ENCODE data around the gene ADAM15. TPM values are rescaled to one million over a fixed set of nuclear protein-coding genes. Genes with fewer than 3 reads are reported as not detected.

Gene ADAM15
- total RNA-seq, 4 donors from 2014 or later: 30.3 to 42.8 (median 36.9) TPM

- intact Hi-C loops (cut with DNase I; ENCODE audit: low total_unique reads): no loop called here
Observed at GRCh38 chr1:155019377-155020245, 31.5 kb upstream of the ADAM15 start.

GRCh38 chr1:155022136-155022926 lies 28.8 kb upstream of the ADAM15 start:
- in situ Hi-C loops (cut with MboI; ENCODE audit: low sequenced_read_pairs in 4 of 4): no loop called here
- H3K36me3 ChIP-seq: no peaks in the 10 kb centered on the region
- no peaks in the 10 kb centered on the region for H3K9me3 ChIP-seq
- intact Hi-C loops (cut with DNase I; ENCODE audit: low total_unique reads): no loop called here
- no peak overlapping the region for H3K4me3 ChIP-seq
- H3K27me3 ChIP-seq: no peaks in the 10 kb centered on the region
- no peak for DNase-seq
- peaks cover 6 to 10% of the 10 kb centered on the region in 2 donors for H3K4me1 ChIP-seq
- TF ChIP-seq POLR2A (IDR thresholded peaks at IDR 0.05): no peak
- no peak for TF ChIP-seq CTCF (IDR thresholded peaks at IDR 0.05 in 4 of 5, conservative IDR thresholded peaks at IDR 0.05 in 1 of 5)
- no peak for ATAC-seq
- no peak overlapping the region for H3K27ac ChIP-seq

More at GRCh38 chr1:155019377-155020245, 31.5 kb upstream of the ADAM15 start:
- H3K27ac ChIP-seq: no peak overlapping the region
- no peak overlapping the region for H3K4me3 ChIP-seq
- in situ Hi-C loops (cut with MboI; ENCODE audit: low sequenced_read_pairs in 4 of 4): loop anchor here in 2 of 4 donors (10.0 kb wide), 1 partner anchor 55 kb away; the partner anchor contains the start of gene PYGO2 (in 2 of the 2)
- H3K36me3 ChIP-seq: peaks cover 0 to 10% of the 10 kb centered on the region in 2 donors
- H3K9me3 ChIP-seq: no peaks in the 10 kb centered on the region
- TF ChIP-seq POLR2A (IDR thresholded peaks at IDR 0.05) (no peak), CTCF (IDR thresholded peaks at IDR 0.05 in 4 of 5, conservative IDR thresholded peaks at IDR 0.05 in 1 of 5) (no peak)
- H3K4me1 ChIP-seq: peaks cover 13 to 20% of the 10 kb centered on the region in 2 donors
- no peaks in the 10 kb centered on the region for H3K27me3 ChIP-seq
- DNase-seq (no peak), ATAC-seq (no peak)

- Histone ChIP-seq H3K36me3 (no peaks in the 10 kb centered on the region), H3K4me3 (no peak overlapping the region), H3K27ac (no peak overlapping the region), H3K4me1 (peaks cover 2 to 7% of the 10 kb centered on the region in 2 donors), H3K27me3 (no peaks in the 10 kb centered on the region), H3K9me3 (no peaks in the 10 kb centered on the region)
- intact Hi-C loops (cut with DNase I; ENCODE audit: low total_unique reads): no loop called here
- in situ Hi-C loops (cut with MboI; ENCODE audit: low sequenced_read_pairs in 4 of 4): no loop called here
- DNase-seq (no peak), ATAC-seq (no peak)
- TF ChIP-seq POLR2A (IDR thresholded peaks at IDR 0.05) (no peak), CTCF (IDR thresholded peaks at IDR 0.05 in 4 of 5, conservative IDR thresholded peaks at IDR 0.05 in 1 of 5) (no peak)
Observed at GRCh38 chr1:155022927-155023236, 28.2 kb upstream of the ADAM15 start.

- H3K4me1 ChIP-seq: no peaks in the 10 kb centered on the region
- in situ Hi-C loops (cut with MboI; ENCODE audit: low sequenced_read_pairs in 4 of 4): no loop called here
- no peak for ATAC-seq
Observed at GRCh38 chr1:155023627-155024026, 27.5 kb upstream of the ADAM15 start.

More at GRCh38 chr1:155023627-155024026, 27.5 kb upstream of the ADAM15 start:
- no peak overlapping the region for H3K4me3 ChIP-seq
- no peak overlapping the region for H3K27ac ChIP-seq
- H3K27me3 ChIP-seq: no peaks in the 10 kb centered on the region
- intact Hi-C loops (cut with DNase I; ENCODE audit: low total_unique reads): no loop called here
- no peak for DNase-seq
- no peaks in the 10 kb centered on the region for H3K9me3 ChIP-seq
- no peak for TF ChIP-seq CTCF (IDR thresholded peaks at IDR 0.05 in 4 of 5, conservative IDR thresholded peaks at IDR 0.05 in 1 of 5)
- TF ChIP-seq POLR2A (IDR thresholded peaks at IDR 0.05): no peak
- no peaks in the 10 kb centered on the region for H3K36me3 ChIP-seq
